Duodenal mucosa (tissue), 2 donors: ENCODE data around the gene TOGARAM2.

ENCODE experiments used
- H3K27ac ChIP-seq: one replicate; pipeline ENCODE4 v1.7.0; 2013; ENCODE audit warnings: low read depth, low read length
- H3K27me3 ChIP-seq, 2 donors: one replicate each; pipeline ENCODE4 v1.7.0; 2013; ENCODE audit warnings: low read length in 2 of 2, control low read depth in 1 of 2; ENCODE audit not compliant: insufficient read depth in 2 of 2, control insufficient read depth in 1 of 2
- H3K36me3 ChIP-seq, 2 donors: one replicate each; pipeline ENCODE4 v1.7.0; 2013; ENCODE audit warnings: low read length in 2 of 2, control low read depth in 1 of 2; ENCODE audit not compliant: insufficient read depth in 2 of 2, control insufficient read depth in 1 of 2
- H3K4me1 ChIP-seq, 2 donors: one replicate each; pipeline ENCODE4 v1.7.0; 2013; ENCODE audit warnings: low read length in 2 of 2, control low read depth in 1 of 2; ENCODE audit not compliant: insufficient read depth in 2 of 2, control insufficient read depth in 1 of 2
- H3K4me3 ChIP-seq, 2 donors: one replicate each; pipeline ENCODE4 v1.7.0; 2013; ENCODE audit warnings: low read length in 2 of 2, low read depth in 1 of 2
- H3K9ac ChIP-seq, 2 donors: one replicate each; pipeline ENCODE4 v1.7.0; 2013; ENCODE audit warnings: low read length in 2 of 2, low read depth in 1 of 2
- H3K9me3 ChIP-seq, 2 donors: one replicate each; pipeline ENCODE4 v1.7.0; 2013; ENCODE audit warnings: low read length in 2 of 2, control low read depth in 1 of 2; ENCODE audit not compliant: control insufficient read depth in 1 of 2

Gene TOGARAM2

GRCh38 chr2:29035016-29035745 is 54.1 kb downstream of the TOGARAM2 start:
- Histone ChIP-seq H3K4me3 (no peak overlapping the region), H3K9me3 (no peaks in the 10 kb centered on the region), H3K9ac (no peak overlapping the region), H3K36me3 (no peaks in the 10 kb centered on the region), H3K27me3 (no peaks in the 10 kb centered on the region), H3K27ac (no peak overlapping the region), H3K4me1 (no peaks in the 10 kb centered on the region)

- H3K4me3 ChIP-seq, result no peak overlapping the region
- H3K36me3 ChIP-seq, result no peaks in the 10 kb centered on the region
- H3K27me3 ChIP-seq, result no peaks in the 10 kb centered on the region
- no peak overlapping the region for H3K9ac ChIP-seq
- no peak overlapping the region for H3K27ac ChIP-seq
- H3K4me1 ChIP-seq, result no peaks in the 10 kb centered on the region
- no peaks in the 10 kb centered on the region for H3K9me3 ChIP-seq
Observed at GRCh38 chr2:29039718-29040480, 58.8 kb downstream of the TOGARAM2 start.

GRCh38 chr2:29040552-29040951 is 59.5 kb downstream of the TOGARAM2 start:
- H3K9ac ChIP-seq, result no peak overlapping the region
- no peaks in the 10 kb centered on the region for H3K36me3 ChIP-seq
- no peaks in the 10 kb centered on the region for H3K27me3 ChIP-seq
- H3K27ac ChIP-seq, result no peak overlapping the region
- H3K4me3 ChIP-seq, result no peak overlapping the region
- no peaks in the 10 kb centered on the region for H3K4me1 ChIP-seq
- H3K9me3 ChIP-seq, result no peaks in the 10 kb centered on the region

- no peaks in the 10 kb centered on the region for H3K27me3 ChIP-seq
- no peaks in the 10 kb centered on the region for H3K9me3 ChIP-seq
- H3K9ac ChIP-seq, result no peak overlapping the region
- H3K27ac ChIP-seq, result no peak overlapping the region
- H3K36me3 ChIP-seq, result no peaks in the 10 kb centered on the region
- H3K4me1 ChIP-seq, result no peaks in the 10 kb centered on the region
- H3K4me3 ChIP-seq, result no peak overlapping the region
Observed at GRCh38 chr2:29041161-29041660, 60.1 kb downstream of the TOGARAM2 start.

DNA sequence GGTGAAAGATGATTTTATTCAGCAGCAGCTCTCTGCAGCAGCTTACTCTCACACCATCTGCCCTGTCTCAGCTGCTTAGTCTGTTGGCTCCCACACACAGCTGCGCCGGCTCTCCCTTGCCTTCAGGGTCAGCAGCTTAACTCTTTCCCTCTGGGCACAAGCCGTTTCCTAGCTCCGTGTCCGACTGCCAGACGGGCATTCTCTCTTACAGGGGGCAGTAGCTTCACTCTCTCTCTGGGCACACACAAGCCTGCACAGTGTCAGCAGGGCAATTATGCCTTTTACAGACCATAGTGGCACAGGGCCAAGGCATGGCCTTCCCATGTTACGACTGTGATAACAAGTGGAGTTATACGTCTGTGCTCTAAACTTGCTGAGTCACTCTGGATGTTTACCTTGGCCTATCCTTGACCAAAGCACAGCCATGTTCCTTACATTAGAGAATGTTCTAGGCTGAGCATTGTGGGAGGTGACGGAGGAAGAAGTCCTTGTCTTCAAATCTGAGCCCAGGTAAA is 61.5 kb downstream of the TOGARAM2 start:
- Histone ChIP-seq H3K4me3 (no peak overlapping the region), H3K9ac (no peak overlapping the region), H3K27ac (no peak overlapping the region), H3K9me3 (no peaks in the 10 kb centered on the region), H3K27me3 (no peaks in the 10 kb centered on the region), H3K36me3 (no peaks in the 10 kb centered on the region), H3K4me1 (no peaks in the 10 kb centered on the region)

DNA sequence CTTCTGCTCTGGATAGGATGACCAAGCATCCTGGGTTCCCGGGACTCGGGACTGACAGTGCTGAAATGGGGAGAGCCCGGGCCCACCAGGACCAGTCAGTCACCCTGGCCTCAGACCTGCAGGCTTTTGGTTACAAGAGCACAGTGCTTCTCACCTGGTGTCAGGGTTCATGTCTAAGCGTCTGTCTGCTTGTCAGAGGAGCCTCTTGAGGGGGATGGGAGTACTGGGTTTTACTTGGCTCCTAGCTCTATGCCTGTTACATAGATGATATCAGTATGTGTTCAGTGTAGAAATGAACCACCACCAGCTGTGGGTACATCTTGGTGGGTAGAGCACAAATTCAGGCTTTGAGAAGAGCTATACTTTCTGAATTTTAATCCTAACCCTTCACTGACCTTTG is 63.4 kb downstream of the TOGARAM2 start:
- no peak overlapping the region for H3K9ac ChIP-seq
- H3K36me3 ChIP-seq, result no peaks in the 10 kb centered on the region
- H3K27ac ChIP-seq, result no peak overlapping the region
- no peaks in the 10 kb centered on the region for H3K9me3 ChIP-seq
- no peak overlapping the region for H3K4me3 ChIP-seq
- H3K4me1 ChIP-seq, result no peaks in the 10 kb centered on the region
- H3K27me3 ChIP-seq, result no peaks in the 10 kb centered on the region

DNA sequence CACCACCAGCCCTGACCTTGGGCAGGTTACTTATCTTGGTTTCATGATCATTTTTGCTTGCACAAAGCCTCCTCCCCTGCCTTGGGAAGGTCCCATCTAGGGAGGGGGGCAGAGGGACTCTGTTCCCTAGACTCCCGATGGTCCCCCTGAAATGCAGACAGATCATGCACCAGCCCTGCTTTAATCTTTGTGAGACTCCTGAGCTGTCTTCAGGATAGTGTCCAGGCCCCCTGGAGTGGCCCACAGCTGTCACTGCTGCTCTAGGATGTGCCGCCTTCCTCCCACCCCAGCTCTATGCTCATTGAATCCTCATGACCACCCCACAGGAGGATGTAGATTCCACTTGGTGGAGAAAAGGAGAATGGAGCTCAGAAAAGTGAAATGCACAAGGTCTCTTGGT is 65.2 kb downstream of the TOGARAM2 start:
- no peak overlapping the region for H3K4me3 ChIP-seq
- H3K36me3 ChIP-seq, result no peaks in the 10 kb centered on the region
- no peak overlapping the region for H3K9ac ChIP-seq
- no peaks in the 10 kb centered on the region for H3K27me3 ChIP-seq
- no peaks in the 10 kb centered on the region for H3K4me1 ChIP-seq
- no peaks in the 10 kb centered on the region for H3K9me3 ChIP-seq
- H3K27ac ChIP-seq, result no peak overlapping the region

DNA sequence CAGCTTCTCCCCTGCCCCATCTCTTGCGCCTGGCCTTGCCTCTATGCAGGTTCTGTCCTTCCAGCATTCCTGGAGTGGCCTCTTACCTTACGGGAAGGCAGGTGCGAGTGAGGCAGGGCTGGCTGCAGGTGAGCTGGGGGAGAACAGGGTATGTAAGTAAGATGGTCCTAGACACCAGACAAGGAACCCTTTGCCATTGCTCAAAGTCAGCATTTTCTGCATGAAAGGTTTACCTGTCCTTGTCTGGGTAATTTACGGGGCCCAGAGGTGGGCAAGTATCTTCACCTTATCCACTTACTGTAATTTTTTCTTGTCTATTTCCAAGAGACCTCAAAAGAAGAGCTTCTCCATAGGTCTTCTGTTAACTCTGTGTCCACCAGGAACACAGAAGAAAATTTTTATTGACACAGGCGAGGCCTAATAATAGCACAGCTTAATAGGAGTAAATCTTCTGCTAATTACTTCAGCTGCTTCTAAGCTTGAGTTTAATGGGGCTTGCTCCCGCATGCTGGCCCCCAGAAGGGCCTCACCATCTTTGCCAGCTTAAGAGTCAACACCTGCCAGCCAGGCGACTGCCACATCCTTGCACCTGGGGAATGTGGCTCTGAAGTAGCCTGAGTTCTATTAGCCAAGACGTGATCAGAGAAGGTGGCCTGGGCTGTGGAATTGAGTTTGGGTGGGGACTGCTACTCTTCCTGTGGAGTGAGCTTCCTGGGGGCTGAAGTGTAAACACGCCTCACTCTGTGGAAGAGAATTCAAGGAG is 66.2 kb downstream of the TOGARAM2 start:
- Histone ChIP-seq H3K36me3 (no peaks in the 10 kb centered on the region), H3K27me3 (no peaks in the 10 kb centered on the region), H3K27ac (no peak overlapping the region), H3K4me3 (no peak overlapping the region), H3K9ac (no peak overlapping the region), H3K9me3 (no peaks in the 10 kb centered on the region), H3K4me1 (no peaks in the 10 kb centered on the region)

- H3K4me1 ChIP-seq, result no peaks in the 10 kb centered on the region
- H3K9ac ChIP-seq, result no peak overlapping the region
- no peaks in the 10 kb centered on the region for H3K36me3 ChIP-seq
Observed at GRCh38 chr2:29050591-29050990, 69.5 kb downstream of the TOGARAM2 start.

GRCh38 chr2:29051730-29052129 is 70.6 kb downstream of the TOGARAM2 start:
- H3K27me3 ChIP-seq, result no peaks in the 10 kb centered on the region
- H3K36me3 ChIP-seq, result no peaks in the 10 kb centered on the region
- H3K4me3 ChIP-seq, result no peak overlapping the region
- no peak overlapping the region for H3K27ac ChIP-seq
- no peaks in the 10 kb centered on the region for H3K9me3 ChIP-seq
- H3K4me1 ChIP-seq, result no peaks in the 10 kb centered on the region
- no peak overlapping the region for H3K9ac ChIP-seq

More at GRCh38 chr2:29050591-29050990, 69.5 kb downstream of the TOGARAM2 start:
- Histone ChIP-seq H3K27ac (no peak overlapping the region), H3K4me3 (no peak overlapping the region), H3K9me3 (no peaks in the 10 kb centered on the region), H3K27me3 (no peaks in the 10 kb centered on the region)
